Measurements from ENCODE around the gene TMEM135.

TMEM135 gene

DNA sequence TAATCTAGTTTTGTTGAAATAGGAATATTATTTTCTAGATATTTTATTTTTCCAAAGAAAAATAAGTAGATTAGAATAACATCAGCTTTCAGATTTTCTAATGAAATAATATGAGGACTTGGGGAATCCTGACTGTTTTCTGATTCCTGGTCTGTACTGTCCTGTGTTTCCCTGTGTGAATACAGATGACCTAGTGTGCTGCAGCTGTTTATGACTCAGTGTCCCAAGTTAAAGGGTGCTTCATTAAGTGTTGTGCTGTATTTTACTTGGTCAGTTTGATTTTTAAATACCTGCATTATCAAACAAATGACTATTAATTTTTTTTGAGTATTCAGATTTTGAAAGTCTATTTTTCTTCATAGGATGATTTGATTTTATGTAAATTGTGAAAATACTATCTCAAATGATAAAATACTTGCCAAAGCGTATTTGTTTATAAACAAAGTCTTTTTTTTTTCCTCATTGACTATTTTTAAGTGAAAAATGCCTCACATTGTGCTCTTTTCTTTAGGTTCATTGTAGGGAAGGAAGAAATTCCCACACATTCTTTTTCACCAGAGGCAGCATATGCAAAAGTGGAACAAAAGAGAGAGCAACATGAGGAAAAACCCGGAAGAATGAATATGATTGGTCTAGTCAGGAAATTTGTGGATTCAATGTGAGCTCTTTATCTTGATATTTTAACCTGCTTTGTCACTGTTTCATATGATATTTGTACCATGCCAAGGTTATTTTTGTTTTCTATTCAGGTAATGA lies 264.2 kb downstream of the TMEM135 start:
- no peak for DNase-seq (ENCODE audit: low read depth)

DNA sequence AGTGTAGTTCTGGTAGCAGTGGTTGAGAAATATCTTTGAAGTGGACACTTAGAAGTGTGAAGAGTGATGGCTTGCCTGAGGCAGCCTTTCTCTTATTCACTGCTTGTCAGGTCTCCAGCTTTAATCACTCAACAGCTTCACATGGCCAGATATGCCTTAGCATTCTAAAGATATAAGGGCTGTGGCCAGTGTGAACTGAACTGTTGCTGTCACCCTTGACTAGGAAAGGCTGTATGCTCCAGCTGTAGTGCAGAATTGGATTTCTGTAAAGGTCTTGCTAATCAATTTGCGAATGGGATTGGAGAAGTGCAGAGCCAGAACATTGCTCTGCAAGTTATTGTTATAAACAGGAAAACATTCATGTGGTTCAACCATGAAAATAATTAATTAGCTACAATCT lies 266.7 kb downstream of the TMEM135 start:
- DNase-seq (ENCODE audit: low read depth), result no peak

DNA sequence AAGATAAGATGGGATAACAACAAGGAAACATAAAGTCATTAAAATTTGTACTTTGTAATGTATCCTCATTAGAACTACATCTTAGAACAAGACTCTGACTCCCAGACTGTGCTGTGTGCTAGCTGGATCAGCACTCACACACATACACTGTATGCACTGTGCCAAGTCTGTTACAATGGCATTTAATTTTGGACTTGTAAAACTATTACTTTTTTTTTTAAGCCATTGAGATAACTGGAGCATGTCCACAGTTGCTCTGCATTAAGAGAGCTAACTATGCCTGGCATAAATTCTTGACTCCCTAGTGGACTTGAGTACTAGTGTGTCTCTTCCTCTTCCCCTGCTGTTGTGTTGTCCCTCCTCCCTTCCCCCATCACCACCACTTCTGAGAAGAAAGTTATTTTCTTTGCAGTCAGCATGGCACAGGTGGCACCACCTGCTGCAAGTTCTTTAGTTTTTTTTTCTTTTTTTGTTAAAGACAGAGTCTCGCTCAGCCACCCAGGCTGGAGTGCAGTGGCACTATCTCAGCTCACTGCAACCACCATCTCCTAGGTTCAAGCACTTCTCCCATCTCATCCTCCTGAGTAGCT lies 268.6 kb downstream of the TMEM135 start:
- DNase-seq (ENCODE audit: low read depth), result no peak

DNA sequence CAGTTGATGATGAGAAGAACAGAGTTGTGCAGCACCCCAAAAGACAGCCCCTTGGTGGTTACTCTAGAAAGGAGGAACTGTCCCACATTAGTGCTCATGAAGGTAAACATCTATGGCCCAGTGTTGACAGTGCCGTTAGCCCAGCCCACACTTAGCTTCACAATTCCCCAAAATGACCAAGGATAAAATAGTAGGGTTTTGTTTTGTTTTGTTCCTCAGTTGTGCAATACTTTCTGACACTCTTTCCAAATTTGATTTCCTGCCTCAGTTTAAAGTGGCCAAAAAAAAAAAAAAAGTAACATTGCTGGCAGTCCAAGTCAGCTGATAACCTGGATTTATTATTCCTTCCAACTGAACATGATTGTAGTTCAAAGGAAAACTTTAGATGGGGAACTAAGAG lies 269.4 kb downstream of the TMEM135 start:
- no peak for DNase-seq (ENCODE audit: low read depth)

DNA sequence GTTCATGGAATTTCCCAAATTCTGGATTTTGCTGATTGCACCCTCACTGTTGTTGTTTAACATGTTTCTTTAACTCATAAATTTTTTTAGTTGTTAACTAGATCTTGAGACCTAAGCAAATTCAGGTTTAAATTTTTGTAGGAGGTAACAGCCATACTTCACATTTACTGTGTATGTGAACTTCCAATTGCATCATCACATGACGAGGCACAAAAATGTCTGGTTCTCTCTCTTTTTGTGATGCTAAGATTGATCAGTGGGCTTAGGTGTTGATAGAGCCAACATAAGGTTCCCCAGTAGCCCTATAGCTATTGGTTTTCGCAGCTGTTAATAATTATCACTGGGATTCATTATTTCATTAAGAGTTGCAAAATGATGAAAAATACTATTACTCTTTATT lies 277.5 kb downstream of the TMEM135 start:
- DNase-seq (ENCODE audit: low read depth), result no peak

DNA sequence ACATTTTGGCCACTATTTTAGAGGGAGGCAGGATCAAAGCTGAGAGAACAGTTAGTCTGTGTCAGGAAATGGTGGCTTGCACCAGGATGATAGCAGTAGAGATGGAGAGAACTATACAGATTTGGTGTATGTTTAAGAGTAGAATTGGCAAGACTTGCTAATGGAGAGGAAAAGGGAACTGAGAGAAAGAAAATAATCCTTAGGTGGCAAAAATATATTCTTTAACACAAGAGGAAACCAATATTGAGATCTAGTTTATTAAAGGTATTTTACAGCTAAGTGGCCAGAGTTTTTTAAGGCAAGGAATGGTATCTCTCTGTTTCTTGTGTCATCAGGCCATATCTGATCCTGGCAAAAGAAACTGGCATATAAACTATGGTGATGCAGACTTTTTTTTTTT lies 278.8 kb downstream of the TMEM135 start:
- DNase-seq (ENCODE audit: low read depth), result no peak

DNA sequence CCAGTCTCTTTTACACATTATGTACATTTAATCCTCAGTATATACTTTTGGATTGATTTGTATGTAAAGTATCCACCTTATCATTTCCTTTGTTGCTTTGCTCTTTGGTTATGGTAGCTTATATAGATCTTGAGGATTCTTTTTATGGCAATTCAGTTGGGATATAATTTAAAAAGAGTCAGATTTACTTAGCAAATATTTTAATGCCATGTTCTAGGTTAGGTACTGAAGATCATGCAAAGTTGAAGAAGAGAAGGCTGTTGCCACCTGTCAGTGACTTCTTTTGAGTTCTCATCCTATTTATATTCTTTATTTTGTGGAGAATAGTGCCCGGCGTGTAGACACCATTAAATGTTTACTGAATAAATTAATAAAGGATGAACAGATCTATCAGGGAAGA lies 279.7 kb downstream of the TMEM135 start:
- DNase-seq (ENCODE audit: low read depth), result no peak

DNA sequence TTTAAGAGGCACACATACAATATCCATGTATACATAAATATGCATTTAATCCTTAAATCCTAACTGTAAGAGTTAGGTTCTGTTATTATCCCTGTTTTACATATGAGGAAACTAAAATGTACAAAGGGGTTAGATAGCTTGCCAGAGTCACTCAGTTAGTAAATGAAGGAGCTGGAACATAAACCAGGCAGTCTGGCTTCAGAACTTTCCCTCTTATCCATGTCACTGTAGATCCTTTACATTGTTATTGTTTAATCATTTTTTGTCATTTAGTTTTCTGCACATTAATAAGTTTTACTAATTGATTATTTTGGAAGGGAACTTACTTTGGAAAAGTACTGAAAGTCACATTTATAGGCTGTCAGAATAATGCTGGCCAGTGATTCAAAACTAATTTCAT lies 282.4 kb downstream of the TMEM135 start:
- DNase-seq (ENCODE audit: low read depth), result no peak

DNA sequence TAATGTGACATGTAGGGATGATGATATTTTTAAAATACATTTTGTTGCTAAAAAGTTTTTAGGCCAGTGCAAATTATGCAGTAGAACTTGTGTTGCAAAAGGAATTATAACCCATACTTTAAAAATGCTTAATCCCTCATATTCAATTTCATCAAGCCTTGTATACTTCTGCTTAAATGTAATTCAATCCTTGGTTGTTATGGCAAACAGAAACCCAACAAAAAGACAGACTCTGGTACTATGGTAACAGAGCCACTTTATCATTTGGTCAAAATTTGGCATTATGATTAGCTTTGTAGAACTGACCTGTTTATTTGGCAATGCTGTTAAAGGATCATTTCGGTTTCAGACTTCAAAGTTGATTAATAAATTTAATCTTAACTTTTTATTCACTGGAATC lies 284.8 kb downstream of the TMEM135 start:
- DNase-seq (ENCODE audit: low read depth), result no peak

DNA sequence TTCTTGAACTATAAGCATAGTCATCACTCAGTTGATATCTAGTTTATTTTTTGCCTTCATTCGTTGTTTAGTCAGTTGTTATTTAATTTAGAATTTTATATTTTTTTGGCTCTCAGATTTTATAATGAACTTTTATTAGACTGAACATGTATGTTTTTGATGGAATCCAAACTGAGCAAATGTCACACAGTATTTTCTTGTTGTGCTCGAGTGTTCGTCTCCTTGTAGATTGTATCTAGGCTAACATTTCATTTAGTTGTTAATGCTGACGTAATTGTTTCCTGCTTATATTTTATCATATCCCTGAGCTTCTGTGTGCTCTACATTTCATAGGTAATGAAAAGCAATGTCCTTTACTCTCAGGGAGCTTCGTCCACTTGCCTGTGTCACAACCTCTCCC lies 286.2 kb downstream of the TMEM135 start:
- no peak for DNase-seq (ENCODE audit: low read depth)

DNA sequence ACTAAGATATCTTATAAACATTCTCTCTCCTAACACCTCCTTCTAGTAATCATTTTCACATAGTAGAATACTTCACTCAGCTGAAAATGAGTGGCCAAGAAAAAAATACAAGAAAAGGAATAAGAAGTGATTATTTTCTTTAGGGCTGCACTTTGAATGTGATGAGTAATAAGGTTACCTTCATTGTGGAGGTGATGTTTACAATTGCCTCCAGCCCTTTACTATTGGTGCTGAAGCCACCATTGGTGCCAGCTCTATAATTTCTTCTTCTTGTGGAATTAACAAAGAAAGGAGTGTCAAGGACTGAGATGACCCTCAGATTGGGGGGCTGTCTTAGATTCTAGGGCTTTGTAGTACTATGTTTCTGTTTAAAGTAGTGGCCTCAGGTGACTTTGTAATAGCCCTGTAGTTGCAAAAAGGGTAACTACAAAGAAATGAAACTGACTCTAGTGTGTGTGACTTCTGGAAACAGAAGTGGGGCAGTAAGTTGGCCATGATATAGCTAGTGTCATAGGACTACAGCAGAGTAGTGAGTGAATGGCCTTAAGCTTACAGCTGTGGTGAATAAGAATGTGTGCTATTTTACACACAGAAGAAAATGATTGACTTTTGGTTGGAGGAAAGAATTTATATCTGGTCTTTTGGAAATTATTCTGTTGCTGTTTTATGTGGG lies 287.2 kb downstream of the TMEM135 start:
- no peak for DNase-seq (ENCODE audit: low read depth)

DNA sequence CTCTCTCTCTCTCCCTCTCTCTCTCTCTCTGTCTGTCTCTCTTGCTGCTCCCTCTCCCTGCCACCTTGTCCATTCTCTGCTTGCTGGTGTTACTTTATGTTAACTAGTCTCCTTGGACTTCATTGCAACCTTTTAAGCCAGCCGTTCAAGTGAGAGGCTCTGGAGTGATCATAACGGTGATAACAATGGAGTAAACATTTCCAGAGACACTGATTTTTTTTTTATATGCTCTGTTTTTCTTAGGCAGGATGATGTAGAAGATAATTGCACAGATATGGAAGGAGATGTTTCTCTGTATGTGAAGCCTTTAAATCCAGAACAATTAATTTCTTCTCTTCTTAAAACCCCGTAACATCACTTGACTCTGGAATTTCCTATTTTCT lies 287.7 kb downstream of the TMEM135 start:
- no peak for DNase-seq (ENCODE audit: low read depth)

DNA sequence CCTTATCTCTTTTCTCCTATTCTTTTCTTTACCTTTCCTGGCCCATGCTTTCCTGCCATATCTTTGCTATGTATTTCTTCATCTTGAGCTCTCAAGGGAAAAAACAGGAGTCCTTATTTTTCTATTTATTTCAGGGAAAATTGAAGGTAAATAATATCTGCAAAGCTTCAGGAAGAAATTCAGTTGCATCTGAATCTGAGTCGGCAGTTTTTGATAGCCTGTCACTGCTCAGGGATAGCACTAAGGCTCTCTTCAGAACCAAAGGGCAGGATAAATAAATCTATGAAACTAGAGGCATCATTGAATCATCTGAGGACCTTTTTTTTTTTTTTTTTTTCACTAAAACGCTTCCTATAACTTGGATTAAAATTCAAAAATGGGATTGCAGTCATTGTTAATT lies 288.9 kb downstream of the TMEM135 start:
- no peak for DNase-seq (ENCODE audit: low read depth)

DNA sequence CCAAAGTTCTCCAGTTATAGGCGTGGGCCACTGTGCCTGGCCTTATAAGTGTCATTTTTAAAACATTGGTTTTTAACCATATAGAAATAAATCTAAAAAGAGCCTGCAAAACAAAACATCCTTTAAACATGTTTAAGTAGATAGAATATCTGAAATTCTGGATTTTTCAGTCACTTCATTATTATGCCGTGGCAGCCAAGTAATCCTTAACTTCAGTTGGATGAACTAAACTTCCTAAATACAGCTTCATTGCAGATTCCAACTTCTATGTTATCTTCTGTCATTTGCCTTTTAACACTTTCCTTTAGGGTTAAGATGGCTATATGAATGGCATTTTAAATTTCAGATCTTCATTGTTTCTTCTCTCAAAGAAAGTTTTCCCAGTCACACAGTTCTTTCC lies 291.4 kb downstream of the TMEM135 start:
- no peak for DNase-seq (ENCODE audit: low read depth)

DNA sequence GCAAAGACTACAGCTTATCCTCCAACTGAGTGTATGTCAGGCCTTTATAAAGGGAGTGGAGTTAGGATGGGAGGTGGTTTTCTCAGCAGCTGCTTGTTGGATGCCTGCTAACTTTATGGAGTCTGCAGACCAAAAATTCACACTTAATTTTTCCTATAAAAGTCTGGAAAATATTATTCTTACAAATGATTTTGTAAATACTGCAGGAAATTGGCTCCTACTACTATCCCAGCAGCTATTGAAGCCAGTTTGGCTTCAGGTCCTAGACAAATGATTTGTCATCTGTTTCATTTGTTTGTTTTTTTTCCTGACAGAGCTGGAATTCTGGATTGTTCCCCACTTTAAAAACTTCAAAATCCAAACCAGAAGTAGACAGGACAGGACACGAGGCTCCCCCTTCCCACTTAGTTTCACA lies 292.5 kb downstream of the TMEM135 start:
- no peak for DNase-seq (ENCODE audit: low read depth)

DNA sequence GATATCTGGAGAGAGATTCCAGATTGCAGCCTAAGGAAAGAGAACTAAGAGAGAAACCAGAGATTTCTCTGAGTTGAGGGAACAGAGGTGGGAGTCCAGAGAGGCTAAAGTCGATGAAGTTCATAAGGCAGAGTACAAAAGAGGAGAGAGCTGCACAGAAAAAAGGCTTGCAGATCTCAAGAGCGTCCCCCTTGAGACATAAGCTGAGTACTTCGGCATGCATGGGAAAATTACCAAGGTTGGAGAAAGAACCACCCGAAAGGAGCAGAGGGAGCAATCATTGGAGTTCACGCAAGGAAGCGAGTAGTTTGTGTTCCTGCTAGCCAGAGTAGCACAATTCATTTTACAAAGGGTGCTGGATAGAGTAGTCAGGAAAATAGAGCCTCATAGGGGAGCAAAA lies 293.5 kb downstream of the TMEM135 start:
- DNase-seq (ENCODE audit: low read depth), result no peak

DNA sequence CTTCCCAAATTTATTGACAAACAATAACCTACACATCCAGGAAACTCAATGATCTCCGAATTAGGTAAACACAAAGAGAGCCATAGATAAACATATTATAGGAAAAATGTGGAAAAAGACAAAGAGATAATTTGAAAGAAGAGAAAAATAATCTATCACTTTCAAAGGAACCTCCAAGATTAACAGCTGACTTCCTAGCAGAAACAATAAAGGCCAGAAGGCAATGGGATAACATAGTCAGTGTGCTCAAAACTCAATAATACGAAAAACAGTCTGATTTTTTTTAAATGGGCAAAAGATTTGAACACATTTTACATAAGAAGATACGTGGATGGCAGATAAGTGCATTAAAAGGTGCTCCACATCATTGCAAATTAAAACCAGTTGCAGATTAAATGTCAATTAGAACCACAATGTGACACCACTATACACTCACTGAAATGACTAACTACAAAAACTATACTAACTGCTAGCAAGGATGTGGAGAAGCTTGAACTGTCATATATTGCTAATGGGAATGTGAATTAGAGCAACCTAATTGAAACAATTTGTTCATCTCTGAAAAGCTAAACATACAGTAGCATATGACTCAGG lies 300.4 kb downstream of the TMEM135 start:
- DNase-seq (ENCODE audit: low read depth), result no peak

DNA sequence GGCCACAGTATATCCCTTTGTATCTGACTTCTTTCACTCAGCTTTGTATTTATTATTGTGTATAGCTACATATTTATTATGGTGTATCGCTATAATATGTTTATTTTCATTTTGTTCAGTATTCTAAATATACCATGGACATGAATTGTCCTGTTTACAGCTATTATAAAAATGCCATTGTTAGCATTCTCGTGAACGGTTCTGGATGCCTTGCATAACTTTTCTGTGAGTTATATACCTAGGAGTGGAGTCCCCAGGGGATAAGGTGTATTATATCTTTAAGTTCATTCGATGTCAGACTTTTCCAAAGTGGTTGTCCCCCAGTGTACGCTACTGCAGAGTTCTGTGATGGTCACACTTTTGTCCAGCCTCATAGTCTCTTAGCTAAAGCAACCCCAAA lies 301.7 kb downstream of the TMEM135 start:
- DNase-seq (ENCODE audit: low read depth), result no peak

DNA sequence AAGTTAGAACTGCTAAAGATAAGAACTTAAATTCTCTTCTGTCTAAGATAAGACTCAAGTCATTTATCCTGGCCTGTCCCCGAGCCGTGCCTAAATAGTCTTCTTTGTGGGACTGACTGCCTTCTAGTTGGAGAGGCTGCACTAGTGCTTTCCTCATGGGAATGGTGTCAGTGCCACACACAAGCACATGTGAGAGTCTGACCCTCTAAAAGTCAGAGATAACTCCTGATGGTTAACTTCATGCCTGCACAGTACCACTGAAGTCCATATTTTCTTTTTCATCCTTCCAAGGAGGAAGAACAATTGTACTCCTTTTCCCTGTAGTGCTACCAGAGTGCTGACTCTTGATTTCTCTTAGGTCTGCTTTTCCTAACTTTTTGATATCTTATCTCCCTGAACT lies 309.7 kb downstream of the TMEM135 start:
- no peak for DNase-seq (ENCODE audit: low read depth)

DNA sequence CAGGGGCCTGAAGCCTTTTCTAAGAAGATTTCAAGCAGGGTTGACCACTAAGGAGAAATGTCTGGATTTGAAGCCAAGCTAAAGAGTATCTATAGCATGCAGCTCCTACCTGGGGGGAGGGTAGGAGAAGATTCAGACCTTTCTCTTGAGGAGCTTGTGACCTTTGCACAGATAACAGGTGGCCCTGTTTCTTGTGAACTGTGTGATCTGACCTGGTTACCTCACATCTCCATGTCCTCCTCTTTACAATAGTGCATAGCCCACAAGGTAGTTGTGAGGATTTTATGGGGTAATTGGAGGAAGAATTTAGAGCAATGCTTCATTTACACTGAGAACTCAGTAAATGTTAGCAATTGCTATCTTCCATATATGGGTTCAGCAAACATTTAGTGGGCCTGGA lies 310.1 kb downstream of the TMEM135 start:
- no peak for DNase-seq (ENCODE audit: low read depth)

DNA sequence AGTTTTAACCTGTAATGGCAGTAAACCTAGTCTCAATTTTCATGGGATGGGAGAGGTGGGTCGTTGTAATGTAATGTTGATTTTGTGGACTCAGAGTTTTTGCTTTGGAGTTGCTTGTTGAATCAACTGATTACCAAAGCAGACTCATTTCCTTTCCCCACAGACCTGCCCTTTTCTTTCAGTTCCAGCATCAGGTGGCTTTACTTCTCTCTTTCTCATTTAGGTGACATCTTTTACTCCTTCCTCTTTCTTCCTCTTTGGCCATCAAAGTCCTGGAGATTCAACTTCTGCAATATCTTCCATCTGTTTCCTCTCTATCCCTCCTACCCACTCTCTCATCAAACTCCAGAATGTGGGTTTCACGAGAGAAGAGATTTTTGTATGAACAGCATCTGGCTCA lies 313.9 kb downstream of the TMEM135 start:
- no peak for DNase-seq (ENCODE audit: low read depth)

DNA sequence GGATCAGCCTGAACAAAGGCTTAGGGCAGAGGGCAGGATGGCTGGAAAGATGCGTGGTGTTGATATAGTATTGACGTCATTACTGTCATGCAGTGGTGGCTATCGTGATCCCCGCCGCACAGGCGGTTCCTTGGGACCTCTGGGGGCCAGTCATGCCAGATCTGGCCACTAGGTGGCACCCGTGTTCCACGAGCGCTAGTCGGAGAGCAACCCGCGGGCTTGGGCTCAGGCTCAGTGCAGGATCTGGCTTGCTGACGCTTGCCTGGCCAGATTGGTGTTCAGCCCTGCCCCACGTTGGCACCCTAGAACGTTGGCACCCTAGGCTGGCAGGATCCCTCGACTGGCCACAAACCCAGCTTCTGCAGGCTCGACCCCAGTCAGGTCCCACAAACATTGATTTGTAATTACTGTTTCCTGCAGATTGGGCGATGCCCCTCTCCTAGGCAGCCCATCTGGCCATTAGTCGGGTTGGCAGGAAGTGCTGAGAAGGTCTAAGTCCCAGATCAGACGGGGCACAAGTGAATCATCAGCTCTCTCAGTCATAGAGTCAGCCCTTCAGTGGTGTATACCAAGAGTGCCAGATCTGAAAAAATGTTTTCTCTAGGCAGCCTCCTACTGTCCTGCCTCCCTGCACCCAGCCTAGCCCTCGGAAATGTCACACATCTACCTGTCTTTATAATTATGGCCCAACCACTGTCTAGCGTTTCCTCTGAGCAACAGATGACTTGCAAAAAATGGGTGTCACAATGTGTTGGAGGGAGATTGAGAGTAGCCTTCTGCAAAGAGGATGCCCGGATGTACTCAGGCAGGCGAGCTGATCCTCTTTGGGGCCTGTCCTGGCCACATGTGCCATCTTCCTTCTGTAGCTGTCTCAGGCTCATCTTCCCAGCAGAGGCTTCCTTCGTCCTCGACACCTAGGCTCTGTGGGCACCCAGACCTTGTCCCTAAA lies 315.3 kb downstream of the TMEM135 start:
- peak; percentile 64 for DNase-seq (ENCODE audit: low read depth)
